Activated effector memory CD4-positive, alpha-beta T cell treated with Interleukin-2 at 50 U/mL for 16 hours (primary cell): ENCODE measurements around the gene EDA2R.

Source experiments
- DNase-seq: peaks from one replicate; pipeline ENCODE4 v3.0.0-alpha.2; 2020

Gene EDA2R, protein sequence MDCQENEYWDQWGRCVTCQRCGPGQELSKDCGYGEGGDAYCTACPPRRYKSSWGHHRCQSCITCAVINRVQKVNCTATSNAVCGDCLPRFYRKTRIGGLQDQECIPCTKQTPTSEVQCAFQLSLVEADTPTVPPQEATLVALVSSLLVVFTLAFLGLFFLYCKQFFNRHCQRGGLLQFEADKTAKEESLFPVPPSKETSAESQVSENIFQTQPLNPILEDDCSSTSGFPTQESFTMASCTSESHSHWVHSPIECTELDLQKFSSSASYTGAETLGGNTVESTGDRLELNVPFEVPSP

DNA sequence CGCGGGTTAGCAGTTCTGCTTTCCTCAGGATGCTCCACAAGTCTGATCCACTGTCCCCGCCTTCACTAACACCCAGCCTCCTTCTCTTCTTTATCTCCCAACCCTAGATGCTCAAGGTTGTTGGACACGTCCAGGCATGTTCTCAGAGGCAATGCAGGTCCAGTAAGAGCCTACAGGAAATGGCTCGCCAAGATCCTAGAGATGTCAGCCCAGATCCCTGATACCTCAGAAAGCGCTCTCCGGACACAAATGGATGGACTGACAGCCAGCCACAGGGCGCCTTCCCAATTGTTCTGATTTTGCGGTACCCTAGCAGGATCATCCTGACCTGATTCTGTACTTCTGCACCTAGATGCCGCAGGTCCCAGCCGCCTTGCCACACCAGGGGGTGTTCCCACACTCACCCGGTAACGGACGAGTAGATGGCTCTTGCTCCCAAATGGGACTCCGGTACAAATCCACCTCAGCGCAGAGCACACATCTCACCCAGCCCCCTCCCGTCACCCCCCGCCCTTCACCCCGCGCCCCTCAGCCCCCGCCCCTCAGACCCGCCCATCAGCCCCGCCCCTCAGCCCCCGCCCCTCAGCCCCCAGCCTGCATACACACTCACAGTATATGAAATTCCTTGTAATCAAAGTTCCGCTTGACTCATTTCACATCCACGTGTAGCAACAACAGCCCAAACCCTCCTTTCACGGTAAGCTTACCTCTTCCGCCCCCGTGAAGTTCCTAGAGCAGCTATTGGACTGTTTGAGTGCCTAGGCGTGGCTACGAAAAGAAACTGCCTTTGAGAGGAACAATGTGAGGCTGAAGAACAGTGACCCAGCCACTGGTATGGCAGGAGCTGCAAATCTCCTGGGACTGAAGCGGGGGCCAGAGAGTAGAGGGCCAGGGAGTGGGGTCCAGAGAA is at the start of gene EDA2R:
TSS of gene EDA2R (minus strand) at position 488 of the 910 bp plus-strand sequence. CDS start 23,058 bp downstream, outside the sequence.
- DNase-seq, result peak; percentile 7

DNA sequence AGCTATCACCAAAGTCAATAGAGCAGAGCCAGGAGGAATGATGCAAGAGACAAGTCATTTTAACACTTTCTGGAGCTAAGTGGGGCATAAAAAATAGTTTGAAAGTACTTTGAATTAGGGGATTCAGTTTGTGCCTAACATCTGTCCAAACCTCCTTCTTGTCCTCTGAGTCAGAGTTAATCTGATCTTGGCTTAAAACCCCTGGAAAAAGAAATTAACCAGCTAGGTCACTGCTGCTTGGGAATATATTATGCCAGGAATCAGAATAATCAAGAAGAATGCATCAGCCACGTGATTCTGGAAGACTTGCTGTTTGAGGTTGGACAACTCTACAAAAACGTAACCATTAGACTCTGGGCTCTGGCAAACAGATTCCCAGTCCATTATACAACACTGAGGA is 45.3 kb upstream of the EDA2R start:
- DNase-seq, result no peak

DNA sequence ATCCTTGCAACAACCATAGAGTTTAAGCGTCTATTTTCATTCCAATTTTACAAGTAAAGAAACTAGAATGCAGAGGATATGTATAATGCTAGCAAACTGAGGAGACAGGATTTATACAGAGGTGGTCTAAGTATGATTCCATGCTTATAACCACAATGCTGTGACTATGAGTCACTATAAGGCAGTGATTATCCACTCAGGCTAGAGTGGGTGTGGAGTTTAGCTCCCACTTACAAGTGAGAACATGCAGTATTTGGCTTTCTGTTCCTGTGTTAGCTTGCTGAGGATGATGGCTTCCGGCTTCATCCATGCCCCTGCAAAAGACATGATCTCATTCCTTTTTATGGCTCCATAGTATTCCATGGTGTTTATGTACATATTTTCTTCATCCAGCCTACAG is 41.6 kb upstream of the EDA2R start:
- DNase-seq, result no peak

DNA sequence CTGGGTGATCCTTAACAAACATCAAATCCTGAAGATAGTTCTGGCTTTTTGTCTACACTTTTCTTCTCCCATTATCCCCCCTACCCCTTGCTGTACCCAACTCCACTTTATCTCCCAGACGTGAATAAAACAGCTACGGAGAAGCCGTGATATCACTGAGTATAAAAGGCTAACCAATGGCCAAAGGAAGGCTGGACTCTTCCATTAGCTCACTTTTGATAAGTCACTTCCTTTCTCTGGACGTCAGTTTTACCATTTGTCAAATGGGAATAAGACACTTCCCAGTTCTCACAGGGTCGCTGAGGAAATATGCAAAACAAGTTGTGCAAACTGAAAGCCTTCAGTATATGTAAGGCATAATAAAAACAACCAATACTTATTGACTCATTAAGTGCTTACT is 38.6 kb upstream of the EDA2R start:
- no peak for DNase-seq

DNA sequence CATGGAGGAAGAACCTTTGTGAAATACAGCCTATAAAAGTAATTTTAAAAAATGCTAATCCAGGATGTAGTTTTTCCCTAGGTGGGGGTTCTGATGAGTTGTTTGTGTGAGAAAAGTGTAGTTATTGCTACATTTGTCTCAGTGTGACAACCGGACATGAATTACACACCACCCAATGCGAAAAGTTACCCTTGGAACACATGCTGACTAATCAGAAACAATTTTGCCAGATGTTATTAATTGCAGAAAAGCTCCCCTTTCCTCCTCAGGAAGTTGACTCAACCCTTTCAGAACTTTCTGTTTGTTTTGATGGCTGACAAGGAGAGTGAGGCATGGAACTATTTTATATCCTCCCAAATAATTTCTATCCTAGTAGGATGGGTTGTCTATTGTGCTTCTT is 38.1 kb upstream of the EDA2R start:
- DNase-seq, result no peak

DNA sequence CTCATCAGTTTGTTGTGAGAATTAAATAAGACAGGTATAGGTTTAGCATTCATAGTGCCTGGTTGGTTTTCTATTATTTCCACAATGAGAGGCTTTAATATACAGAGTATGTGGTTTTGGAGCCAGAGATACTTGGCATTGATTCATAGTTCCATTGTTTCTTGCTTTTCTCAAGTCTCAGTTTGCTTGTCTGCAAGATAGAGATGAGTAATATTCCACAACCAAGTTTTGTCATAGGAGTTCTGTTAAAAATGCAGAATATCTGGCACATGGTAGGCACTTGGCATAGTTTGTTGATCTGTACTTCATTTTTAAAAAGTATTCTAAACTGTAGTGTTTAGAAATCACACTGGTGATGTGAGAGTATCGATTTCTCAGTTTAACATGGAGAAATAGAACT is 37.5 kb upstream of the EDA2R start:
- DNase-seq, result no peak

DNA sequence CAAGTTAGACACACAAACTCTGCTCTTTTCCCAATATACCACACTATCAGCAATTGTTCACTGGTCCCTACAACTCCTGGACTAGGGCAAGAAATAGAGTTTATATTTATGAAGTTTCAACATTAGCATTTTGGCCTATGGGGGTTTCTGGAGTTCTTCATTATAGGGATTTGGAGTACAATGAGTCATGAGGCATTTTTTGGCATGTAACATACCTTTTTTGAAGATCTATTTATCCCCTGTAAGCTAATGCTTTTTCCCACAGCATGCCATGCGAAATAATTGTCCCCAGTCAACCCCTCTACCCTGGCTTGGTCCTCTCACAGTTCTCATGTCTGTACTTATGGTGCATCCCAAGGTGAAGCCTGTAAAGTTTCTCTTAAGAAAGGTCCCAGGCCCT is 36.7 kb upstream of the EDA2R start:
- no peak for DNase-seq

DNA sequence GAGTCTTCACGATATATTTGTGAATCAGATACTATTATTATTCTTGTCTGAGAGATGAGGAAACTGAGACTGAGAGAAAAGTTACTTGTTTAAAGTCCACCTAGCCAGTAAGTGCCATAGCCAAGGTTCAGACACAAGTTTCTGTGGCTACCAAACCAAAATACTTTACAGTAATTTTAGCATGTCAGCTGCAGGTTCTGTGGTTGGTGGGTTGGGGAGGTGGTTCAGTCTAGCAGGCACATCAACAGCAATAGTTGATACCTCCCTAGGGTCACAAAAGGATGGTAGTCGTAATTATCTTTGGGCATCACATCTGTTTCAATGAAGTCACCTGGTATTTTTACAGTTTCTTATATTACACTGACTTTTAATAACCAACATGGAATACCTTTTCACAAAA is 35.6 kb upstream of the EDA2R start:
- no peak for DNase-seq

DNA sequence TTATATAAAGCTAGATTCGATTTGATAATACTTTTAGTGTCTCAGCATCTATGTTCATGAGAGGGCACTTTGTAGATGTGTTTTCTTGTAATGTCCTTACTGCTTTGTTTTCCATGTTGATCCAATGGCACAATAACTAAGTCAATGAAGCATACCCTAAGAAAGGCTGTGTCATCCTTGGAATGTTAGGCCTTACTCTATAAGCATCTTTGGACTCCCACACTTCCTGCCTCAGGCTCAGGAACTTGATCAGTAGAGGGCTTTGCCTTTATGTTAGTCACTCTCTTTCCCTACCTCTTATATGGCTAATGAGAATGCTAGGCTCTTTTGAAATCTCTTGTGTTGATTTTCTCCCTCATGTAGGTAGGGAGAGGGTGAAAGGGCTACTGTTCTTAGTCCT is 33.2 kb upstream of the EDA2R start:
- no peak for DNase-seq

DNA sequence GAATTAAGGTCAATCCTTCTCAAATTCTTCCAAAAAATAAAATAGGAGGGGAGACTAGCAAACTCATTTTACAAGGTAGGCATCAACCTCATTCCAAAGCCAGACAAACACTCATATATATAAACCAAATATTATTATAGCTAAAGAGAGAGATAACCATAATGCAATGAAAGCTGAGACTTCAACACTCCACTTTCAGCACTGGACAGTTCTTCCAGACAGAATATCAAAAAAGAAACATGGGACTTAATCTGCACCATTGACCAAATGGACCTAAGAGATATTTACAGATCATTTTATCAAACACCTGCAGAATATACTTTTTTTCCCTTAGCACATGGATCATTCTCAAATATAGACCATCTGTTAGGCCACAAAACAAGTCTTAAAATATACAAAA is 15.5 kb upstream of the EDA2R start:
- DNase-seq, result no peak

DNA sequence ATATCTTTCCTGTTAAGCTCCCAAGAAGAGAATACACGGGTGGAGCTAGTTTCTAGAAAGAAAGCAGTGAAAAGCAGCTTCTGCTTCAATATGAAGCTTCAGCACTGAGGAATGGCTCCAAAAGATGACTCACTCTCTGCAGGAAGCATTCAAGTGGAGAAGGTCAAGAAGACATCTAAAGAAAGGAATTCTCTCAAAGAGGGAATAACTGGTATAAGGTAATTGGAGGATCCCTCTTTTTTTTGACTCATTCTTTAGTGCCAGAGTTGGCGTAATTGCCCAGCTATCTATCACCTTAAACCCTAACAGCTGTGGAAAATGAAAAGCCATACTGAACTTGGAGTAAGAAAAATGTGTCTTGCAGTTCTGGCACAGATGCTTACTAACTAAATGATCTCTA is 3.5 kb downstream of the EDA2R start:
- no peak for DNase-seq

DNA sequence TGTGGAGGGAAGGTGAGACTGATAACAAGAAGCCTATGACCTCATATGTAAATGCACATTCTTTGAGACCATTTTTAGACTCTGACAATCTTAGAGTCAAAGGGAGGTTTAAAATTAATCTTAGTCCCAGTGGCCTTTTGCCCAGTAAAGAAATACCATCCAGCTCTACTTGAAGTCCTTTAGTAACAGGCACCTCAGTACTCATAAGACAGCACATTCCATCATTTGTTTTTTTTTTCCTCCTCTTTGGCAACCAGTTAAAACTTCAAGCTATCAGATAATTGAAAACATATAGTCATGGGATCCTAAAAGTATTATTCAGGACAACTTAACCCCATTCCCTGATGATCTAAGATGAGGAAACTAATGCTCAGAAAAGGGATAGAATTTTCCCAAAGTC is 4.6 kb downstream of the EDA2R start:
- DNase-seq, result no peak

DNA sequence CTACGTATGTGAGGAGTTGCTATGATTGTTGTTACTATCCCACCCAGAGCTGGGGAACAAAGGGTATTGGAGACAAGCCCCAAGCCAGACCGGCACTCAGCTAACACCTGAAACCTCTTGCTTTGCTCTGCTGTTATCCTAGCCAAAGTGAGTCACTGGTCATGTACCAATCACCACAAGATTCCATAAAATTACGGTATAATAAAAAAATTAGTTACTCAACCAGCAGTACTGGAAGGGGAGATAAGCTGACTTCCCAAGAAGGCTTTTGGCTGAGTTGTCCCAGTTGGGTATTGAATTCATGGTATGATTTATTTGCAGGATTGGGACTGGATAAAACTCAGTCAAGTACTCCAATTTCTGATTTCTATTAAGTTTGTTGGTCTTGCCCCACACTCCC is 5.3 kb downstream of the EDA2R start:
- no peak for DNase-seq

DNA sequence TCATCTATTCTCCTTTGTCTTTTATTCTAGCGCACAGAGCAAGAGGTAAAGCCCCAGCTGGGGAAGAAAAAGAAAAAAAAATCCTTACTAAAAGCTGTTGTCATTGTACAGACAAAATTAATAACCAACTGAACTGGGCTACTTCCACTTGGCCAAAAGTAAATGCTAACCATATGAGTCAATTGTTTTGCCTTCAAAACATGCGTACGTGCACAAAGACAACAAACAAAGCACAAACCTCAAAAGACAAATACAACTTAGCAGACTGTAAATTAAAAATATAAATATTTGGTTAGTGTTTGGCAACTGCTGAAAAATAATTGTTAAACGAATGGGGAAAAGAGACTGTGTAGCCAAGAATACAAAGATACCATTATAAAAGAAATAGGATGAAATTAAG is 5.9 kb downstream of the EDA2R start:
- no peak for DNase-seq

DNA sequence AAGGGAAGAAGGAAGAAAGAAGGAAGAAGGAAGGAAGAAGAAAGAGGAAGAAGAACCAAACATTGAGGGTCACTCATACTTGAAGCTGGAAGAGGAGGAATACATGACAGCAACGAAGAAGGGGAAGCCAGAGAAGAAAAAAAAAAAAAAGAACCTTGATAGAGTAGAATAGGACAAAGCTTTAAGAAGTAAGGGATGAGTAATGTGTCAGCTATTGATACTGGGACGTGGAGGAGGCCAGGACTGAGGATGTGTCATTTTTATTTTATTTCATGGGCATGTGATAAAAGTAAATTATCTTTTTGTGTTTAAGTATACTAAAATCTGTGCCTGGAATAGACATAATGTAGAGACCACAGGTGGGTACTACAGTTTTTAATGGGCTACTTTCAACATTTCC is 6.4 kb downstream of the EDA2R start:
- no peak for DNase-seq

DNA sequence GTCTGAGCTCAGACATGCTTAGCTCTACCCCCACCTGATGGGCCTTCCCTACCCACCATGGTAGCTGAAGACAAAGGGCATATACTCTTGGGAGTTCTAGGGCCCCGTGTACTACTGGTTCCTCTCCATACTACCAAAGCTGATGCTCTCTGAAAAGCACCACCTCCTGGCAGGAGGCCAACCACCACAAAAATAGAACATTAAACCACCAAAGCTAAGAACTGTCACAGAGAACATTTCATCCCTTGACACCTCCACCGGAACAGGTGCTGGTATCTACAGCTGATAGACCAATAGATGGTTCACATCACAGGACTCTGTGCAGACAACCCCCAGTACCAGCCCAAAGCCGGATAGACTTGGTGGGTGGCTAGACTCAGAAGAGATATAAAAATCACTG is 13.4 kb downstream of the EDA2R start:
- DNase-seq, result no peak

DNA sequence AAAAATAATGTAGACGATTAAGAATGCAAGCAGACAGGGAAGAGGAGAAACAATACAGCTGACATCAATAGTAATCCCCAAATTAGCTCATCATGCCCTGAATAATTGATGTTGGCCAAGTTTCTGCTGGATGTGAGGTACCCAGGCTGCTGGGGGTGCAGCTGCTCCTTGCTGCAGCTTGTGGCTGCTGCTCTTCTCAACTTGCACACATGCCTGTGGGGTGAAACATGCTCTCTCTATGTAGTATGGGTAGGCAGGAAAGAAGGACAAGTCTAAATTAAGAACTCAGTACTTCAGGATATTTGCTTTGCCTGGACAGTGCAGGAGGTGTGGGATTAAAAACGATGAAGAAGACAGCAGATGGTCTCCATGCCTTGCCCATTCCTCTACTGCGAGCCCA is 16.7 kb downstream of the EDA2R start:
- no peak for DNase-seq

DNA sequence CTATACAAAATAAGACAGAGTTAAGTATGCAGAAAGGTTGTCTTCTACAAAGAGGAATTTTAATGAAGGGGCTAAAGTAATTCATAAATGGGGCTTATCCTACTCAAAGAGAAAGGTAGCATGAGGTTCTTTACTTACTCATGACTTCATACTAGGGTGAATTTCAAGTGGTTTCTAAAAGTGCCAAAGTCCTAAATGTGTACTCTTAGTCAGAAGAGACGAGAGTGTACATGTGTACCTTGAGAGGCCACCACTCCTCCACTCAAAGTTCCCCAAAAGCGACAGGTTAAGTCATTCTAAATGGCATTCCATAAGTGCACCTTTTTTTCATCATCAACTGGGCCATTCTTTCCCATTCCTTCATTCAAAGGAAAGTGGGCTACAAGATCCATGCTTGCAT is 21.9 kb downstream of the EDA2R start:
- no peak for DNase-seq

DNA sequence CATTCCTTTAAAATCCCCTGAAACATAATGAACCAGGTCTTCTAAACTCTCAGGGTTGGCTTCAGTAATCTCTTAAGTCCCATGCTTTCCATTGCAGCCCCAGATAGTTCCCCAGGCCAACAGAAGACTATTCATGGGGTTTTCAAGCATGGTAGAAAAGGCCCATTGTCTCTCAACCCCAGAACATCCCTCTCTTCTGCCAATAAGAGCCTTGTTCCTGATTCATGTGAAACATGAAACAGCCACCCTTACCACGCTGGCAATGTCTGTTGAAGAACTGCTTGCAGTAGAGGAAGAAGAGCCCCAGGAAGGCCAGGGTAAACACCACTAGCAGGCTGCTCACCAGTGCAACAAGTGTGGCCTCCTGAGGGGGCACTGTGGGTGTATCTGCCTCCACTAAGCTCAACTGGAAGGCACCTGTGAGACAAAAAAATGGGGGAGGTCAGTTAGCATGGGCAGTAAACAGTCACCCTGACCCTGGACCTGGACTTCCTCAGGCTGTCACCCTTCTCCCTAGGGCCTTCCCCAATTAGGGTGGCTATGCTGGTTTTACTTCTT is 36.4 kb downstream of the EDA2R start:
- no peak for DNase-seq

DNA sequence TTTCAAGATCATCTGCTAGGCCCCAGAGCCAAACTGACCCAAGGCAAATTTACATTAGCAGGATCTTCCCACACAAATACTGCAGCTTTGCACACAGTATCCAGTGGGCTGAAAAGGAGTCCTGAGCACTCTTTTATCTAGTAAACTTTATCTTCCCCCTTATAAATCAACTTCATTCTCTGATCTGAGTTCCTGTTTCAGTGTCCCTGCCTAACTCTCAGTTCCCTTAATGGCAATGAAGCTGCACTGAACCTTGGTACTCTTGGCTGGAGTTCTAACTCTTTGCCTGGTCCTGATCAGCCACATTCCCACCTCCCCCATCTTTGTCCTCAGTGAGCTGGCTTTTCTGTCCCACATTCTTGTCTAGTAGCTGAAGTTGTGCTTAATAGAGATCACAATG is 37.4 kb downstream of the EDA2R start:
- DNase-seq, result no peak

DNA sequence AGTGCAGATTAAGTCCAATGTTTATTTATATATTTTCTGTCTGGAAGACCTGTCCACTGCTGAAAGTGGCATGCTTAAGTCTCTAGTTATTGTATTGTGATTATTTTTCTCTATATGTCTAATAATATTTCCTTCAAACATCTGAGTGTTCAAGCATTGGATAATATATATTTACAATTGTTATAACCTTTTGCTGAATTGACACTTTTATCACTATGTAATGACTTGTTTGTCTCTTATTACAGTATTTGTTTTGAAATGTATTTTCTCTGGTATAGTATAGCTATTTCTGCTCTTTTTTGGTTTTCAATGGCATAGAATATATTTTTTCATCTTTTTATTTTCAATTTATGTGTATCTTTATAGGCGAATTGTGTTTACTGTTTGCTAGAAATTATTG is 59.7 kb downstream of the EDA2R start:
- DNase-seq, result no peak

DNA sequence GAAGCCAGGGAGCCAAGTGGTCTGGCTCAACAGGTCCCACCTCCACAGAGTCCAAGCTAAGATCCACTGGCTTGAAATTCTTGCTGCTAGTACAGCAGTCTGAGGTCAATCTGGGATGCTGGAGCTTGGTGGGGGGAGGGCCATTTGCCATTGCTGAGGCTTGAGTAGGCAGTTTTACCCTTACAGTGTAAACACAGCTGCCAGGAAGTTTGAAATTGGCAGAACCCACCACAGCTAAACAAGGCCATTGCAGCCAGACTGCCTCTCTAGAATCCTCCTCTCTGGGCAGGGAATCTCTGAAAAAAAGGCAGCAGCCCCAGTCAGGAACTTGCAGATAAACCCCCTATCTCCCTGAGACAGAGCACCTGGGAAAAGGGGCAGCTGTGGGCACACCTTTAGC is 84.9 kb downstream of the EDA2R start:
- no peak for DNase-seq

DNA sequence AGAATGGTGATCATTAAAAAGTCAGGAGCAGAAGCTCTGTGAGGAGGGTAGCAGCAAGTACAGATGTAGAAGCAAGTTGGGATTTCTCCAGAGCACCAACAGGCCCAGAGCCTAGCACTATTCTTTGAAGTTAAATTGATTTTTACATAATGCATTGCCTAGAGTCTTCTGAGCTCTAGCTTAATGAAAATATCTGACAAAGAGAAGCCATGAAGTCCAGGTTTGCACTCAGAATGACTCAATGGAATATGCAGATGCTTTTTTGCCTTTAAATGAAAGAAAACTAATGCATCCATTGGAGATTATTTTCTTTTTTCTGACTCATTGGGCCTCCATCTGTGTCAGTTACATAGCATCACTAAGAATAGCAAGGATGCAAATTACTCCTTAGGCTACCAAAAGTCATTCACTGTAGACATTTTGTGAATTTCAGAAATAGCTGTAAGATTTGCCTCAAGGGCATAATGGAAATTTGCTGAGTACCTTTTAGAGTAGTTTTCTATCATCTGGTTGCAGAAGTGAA is 91.0 kb downstream of the EDA2R start:
- no peak for DNase-seq
